Activated T-cell treated with anti-CD3 and anti-CD28 coated beads, Interleukin-2, amount 50 U/mL, for 1 hour (primary cell): Measurements from ENCODE around the gene TOR2A.
"Not testable (repeated sequence)": the region's sequence is repeated elsewhere in the genome, so short reads cannot be mapped to it uniquely, and the experiment has no call there.

ENCODE experiments used
- DNase-seq: peaks from one replicate; pipeline ENCODE4 v3.0.0-alpha.2; 2020

TOR2A gene

GRCh38 chr9:127767909-127768331 is 32.8 kb upstream of the TOR2A start:
- DNase-seq, result no peak

DNA sequence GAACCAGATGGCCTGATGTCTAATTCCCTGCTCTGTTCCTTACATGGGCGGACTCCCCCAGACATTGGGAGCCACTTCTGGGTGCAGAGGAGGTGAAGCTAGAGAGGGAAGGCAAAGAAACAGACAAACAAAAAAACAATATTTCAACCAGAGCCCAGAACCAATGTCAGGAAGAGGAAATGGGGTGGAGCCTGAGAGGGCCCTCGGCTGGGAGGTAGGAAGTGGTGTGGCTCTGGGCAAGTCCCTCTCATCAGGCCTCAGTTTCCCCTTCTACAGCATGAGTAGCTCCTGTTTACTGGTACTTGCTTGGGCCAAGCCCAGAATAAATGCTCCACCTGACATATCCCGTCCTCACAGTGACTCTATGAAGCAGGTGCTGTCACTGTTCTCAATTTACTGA is 32.3 kb upstream of the TOR2A start:
- no peak for DNase-seq

GRCh38 chr9:127765418-127765817 is 30.3 kb upstream of the TOR2A start:
- DNase-seq, result no peak

DNA sequence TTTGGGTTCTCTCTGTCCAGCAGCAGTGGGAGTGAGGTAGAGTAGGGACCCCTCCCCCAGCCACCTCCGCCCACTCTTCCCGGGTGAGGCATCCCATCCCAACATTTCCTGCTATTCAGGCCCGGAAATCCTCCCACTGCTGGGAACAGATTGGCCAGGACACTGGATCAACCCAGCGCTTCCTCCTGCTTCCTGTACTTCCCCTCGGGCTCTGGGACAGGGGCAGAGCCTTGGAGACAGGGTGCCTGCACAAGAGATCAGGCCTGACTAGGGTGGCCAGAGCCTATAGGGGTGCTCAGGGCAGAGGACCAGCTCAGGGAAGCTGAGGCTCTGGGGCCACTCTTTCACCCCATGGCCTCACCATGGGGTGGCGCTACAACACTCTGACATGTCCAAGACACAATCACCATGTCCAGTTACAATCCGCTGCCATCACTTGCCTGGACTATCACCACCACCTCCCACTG is 28.9 kb upstream of the TOR2A start:
- DNase-seq, result peak; percentile 41

- no peak for DNase-seq
These were observed 27.1 kb upstream of the TOR2A start for GRCh38 chr9:127762111-127762676.

DNA sequence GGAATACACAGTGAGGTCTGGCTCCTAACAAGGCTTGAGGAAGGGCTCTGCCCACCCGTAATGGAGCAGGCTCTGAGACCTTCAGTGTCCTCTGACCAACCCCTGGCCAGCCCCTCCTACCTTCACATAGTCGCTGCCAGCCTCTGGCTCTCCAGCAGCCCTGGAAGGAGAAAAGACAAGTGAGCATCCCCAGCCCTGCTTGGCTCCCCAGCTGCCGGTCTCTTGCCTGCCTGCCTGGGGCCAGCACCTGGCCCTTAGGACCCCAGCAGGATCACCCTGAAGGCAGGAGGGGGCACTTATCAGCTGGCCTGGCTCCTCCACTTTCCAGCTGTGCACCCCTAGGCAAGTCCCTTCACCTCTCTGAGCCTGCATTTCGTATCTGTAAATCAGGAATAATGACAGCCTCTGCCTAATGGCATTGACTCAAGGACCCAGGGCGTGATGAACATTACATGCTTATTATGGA is 26.4 kb upstream of the TOR2A start:
- no peak for DNase-seq

GRCh38 chr9:127761061-127761460 is 26.0 kb upstream of the TOR2A start:
- no peak for DNase-seq

DNA sequence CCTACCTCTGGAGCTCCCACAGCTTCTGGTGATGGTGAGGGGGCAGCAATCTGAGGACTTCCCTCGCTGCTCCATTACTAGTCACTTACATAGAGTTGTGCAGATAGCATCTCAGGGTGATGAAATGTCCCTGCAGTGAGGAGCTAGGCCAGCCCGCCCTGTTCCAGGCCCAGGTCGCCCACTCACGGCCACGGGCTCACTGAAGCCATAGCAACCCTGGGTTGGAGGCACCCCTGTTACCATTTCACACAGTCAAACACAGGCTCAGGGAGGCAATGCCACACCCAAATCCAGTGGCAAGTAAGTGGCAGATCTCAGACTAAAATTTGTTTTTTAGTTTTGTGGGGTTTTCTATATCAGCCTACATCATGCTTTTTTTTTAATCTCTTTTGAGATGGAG is 23.7 kb upstream of the TOR2A start:
- DNase-seq, result no peak

- not testable (repeated sequence) for DNase-seq
These were observed 21.7 kb upstream of the TOR2A start for GRCh38 chr9:127756776-127757175.

DNA sequence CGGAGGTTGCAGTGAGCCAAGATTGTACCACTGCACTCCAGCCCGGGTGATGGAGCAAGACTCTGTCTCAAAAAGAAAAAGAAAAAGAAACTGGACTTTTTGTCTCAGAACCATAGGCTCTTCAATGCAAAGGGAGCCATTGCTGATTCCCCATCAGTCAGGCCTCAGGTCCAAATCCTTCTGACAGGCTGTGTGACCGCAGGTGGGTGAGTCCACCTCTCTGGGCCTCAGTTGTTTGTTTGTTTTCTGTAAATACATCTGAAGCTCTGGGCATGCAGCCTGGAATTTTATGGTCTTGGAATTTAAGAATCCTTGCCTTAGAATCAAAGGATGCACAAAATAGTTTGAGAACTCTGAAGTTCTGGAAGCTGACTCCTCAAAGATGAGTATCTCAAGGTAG is 21.1 kb upstream of the TOR2A start:
- DNase-seq, result no peak

DNA sequence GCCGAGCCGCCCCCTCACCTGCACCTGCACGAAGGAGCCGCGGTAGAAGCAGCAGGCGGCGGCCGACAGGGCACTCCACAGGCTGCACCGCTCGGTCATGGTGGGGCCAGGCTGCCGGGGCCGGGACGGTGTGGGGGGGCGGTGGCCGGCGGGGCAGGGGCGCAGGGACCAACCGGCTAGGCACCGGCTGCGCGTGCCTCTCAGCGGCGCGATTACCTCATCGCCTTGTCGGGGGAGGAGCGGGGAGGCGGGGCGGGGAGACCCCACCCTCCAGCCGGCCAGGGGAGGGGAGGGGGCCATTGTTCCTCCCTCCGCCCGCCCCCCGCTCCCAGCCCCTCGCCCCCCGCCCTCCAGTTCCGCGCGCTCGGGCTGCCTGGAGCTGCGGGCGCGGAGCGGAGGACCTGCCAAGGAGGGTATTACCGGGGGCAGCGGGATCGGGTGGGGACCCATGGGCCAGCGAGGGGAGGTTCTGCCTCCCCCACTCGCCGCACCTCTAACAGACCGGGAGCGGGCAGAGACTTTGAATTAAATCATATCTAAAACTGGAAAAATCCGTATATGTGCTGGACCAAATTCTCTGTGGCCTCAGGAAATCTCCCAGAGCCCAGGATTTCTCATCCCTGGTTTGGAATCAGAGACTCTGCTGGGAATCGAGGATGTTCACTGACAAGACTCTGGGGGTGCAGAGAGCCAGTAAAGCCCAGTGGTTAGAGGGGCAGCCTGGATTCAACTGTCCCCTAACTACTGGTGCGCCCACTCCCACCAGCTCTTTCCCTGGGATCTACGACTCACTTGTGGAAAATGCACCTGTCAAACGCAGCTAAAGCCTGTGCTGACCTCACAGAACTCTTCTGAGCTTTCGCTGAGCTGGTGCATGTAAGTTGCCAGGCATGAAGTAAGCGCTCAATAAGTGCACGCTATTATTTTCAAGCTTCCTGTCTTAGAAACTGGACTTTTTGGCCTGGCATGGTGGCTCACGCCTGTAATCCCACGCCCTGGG is 20.3 kb upstream of the TOR2A start:
- no peak for DNase-seq

DNA sequence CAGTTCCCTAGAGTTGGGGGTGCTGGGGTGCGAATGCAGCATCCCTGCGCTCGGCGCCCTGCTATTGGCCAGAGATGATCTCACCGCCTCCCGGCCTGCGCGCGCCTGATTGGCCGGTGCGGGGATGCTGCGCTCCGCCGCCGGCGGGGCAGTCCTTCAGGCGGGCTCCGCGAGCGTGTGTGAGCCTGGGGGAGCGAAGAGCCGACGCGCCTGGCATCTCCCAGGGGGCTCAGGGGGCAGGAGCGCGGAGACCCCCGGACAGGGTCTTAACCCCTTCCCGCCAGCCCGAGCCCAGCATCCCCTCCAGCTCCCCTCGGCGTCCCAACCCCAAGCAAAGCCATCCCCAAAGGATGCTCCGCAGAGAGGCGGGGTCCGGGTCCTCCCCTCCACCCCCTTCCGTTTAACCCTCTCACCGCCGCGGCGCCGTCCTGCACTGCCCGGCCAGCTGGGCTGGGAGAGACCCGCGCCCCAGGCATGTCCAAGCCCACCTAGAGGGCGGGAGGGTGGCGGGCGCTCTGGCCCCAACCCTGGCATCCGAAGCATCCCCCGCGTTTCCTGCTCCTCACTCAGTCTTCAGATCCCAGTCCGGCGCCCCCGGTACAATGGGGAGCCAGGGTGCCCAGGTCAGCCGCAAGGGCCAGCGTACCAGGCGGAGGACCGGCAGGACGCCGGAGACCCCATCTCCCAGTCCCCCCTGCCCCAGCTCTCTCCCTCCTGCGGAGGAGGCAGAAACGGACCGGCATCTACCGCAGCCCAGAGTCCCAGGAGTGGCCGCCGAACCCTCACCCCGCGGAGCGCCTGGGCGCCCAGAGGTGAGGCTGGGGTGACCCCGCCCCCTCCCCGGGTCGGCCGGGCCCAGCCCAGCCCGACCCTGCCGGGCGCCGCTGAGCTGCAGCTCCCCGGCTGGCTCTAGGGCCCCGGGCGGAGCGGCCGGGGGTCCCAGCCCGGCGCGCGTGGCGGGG is 19.3 kb upstream of the TOR2A start:
- DNase-seq, result no peak

- DNase-seq, result no peak
These were observed 18.5 kb upstream of the TOR2A start for GRCh38 chr9:127753622-127754021.

DNA sequence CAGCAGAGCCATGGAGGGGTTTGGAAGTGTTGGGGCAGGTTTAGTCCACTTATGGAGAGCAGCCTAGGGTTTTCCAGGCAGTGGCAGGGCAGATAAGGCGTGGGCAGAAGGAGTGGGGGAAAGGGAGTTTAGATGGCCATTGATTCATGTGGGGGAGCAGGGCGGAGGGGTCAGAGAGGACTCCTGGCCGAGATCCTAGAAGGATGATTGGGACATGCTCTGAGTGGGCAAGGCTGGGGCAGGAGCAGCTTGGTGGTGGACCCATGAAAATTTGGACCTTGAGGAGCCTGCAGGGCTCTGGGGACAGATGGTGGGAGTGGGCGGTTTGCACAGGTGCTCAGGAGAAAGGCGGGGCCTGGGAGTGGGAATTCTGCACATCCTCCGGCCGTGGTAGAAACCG is 18.1 kb upstream of the TOR2A start:
- DNase-seq, result no peak

GRCh38 chr9:127751269-127752054 is 16.4 kb upstream of the TOR2A start:
- no peak for DNase-seq

- no peak for DNase-seq
These were observed 14.1 kb upstream of the TOR2A start for GRCh38 chr9:127749090-127749787.

DNA sequence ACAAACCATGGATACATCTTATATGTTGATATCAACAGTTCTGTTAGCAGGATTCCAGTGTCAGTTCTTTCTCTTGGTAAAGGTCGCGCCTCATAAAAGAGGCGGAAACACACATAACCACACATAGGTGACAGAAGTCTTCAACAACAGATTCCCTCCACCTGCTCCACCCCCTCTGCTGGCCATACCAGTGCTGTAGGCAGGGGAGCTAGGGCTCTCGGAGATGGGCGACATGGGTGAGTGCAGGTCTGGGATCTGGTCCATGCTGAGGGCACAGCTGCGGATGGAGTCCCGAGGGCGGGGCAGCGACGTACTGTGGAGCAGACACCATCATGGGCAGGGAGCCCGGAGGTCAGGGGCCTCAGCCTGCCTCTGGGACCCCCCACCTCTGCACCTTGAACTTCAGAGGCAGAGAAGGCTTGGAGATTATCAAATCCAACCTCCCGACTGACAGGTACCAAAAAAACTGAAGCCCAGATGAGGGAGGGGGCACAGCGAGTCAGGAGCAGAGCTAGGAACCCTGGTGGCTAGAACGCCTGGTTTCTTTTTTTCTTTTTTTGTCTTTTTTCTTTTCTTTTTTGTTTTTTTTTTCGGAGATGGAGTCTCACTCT is 12.0 kb upstream of the TOR2A start:
- DNase-seq, result peak; percentile 43

GRCh38 chr9:127744398-127745110 is 9.5 kb upstream of the TOR2A start:
- no peak for DNase-seq

GRCh38 chr9:127742435-127743088 is 7.5 kb upstream of the TOR2A start:
- no peak for DNase-seq
